ENCODE results near the gene GHRHR.

DNA sequence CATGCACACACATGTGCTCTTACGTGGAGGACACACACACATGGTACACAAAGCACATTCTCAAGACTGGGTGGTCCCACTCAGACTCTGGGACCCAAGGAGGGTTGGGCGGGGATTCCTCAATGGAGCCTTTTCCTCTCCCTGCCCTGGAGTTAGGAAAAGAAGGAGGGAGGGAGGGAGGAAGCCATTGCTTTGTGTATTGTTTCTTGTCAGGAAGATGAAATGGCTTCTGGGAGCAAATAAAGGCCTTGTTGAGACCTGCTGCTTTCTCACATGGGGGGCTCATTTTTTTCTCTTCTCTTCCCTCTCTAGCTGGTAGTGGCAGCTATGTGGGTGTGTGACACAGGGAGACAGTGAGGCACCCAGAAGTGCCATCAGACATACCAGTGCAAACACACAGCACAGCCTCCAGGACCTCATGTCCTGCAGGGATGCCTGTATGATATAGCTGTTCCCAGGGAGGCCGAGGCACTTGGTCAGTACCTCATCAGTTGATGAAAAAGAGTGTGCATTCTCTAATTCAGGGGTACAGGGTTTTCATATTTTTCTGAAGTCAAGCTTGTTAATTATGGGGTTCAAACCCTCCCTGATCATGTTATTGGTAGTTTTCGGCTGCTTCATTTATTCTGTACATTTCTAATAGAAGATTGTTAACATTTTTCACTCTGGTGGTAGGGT, 46.4 kb upstream of the GHRHR start:
- TF ChIP-seq, protein P1, sequence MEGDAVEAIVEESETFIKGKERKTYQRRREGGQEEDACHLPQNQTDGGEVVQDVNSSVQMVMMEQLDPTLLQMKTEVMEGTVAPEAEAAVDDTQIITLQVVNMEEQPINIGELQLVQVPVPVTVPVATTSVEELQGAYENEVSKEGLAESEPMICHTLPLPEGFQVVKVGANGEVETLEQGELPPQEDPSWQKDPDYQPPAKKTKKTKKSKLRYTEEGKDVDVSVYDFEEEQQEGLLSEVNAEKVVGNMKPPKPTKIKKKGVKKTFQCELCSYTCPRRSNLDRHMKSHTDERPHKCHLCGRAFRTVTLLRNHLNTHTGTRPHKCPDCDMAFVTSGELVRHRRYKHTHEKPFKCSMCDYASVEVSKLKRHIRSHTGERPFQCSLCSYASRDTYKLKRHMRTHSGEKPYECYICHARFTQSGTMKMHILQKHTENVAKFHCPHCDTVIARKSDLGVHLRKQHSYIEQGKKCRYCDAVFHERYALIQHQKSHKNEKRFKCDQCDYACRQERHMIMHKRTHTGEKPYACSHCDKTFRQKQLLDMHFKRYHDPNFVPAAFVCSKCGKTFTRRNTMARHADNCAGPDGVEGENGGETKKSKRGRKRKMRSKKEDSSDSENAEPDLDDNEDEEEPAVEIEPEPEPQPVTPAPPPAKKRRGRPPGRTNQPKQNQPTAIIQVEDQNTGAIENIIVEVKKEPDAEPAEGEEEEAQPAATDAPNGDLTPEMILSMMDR (IDR thresholded peaks at IDR 0.05), result no peak
- TF ChIP-seq POLR2A (IDR thresholded peaks at IDR 0.05), result no peak
